NCI-H446 (cell line): ENCODE measurements around the gene MARF1.
"Not testable (repeated sequence)": the region's sequence is repeated elsewhere in the genome, so short reads cannot be mapped to it uniquely, and the experiment has no call there.

Experiments
- DNase-seq, 2 experiments: peaks; one replicate each; lab custom pipeline; 2025; lab: John Stamatoyannopoulos, UW

The MARF1 gene

GRCh38 chr16:15653227-15653626, 10.3 kb upstream of the MARF1 start:
- peak; percentile 4 to 54 for DNase-seq

GRCh38 chr16:15652293-15653001, 9.5 kb upstream of the MARF1 start:
- DNase-seq = no peak

- DNase-seq = no peak
Observed at GRCh38 chr16:15650698-15651171, 7.8 kb upstream of the MARF1 start.

GRCh38 chr16:15650019-15650697, 7.2 kb upstream of the MARF1 start, which contains the start of gene NDE1:
Gene NDE1 (plus strand): TSS chr16:15650245. CDS start chr16:15664779, 14,534 bp downstream.
- peak; percentile 46 to 92 for DNase-seq

GRCh38 chr16:15649727-15650018, 6.7 kb upstream of the MARF1 start:
- no peak for DNase-seq

- not testable (repeated sequence) for DNase-seq
Observed at GRCh38 chr16:15649311-15649710, 6.4 kb upstream of the MARF1 start.

GRCh38 chr16:15648135-15648730, 5.3 kb upstream of the MARF1 start:
- no peak for DNase-seq

GRCh38 chr16:15647294-15648014, 4.5 kb upstream of the MARF1 start:
- no peak for DNase-seq

- DNase-seq = not testable (repeated sequence)
Observed at GRCh38 chr16:15646557-15647293, 3.8 kb upstream of the MARF1 start.

GRCh38 chr16:15644962-15645465, 2.1 kb upstream of the MARF1 start:
- peak; percentile 8 to 46 for DNase-seq

GRCh38 chr16:15644267-15644961, 1.5 kb upstream of the MARF1 start:
- DNase-seq = peak in 1 of 2 experiments; percentile 34

- DNase-seq = no peak
Observed at GRCh38 chr16:15643946-15644250, 944 bp upstream of the MARF1 start.

- DNase-seq = no peak
Observed at GRCh38 chr16:15642557-15643047, 352 bp downstream of the MARF1 start.

GRCh38 chr16:15641753-15642556, 999 bp downstream of the MARF1 start:
- no peak for DNase-seq

- no peak for DNase-seq
Observed at GRCh38 chr16:15640966-15641365, 2.0 kb downstream of the MARF1 start.

GRCh38 chr16:15639061-15639568, 3.8 kb downstream of the MARF1 start:
- no peak for DNase-seq

GRCh38 chr16:15636392-15636873, 6.5 kb downstream of the MARF1 start:
- DNase-seq = no peak

GRCh38 chr16:15635926-15636325, 7.0 kb downstream of the MARF1 start:
- no peak for DNase-seq

GRCh38 chr16:15631730-15632409, 11.1 kb downstream of the MARF1 start:
- DNase-seq = no peak
